ENCODE measurements around the gene RNASEH2A.
"Not testable (repeated sequence)": the region's sequence is repeated elsewhere in the genome, so short reads cannot be mapped to it uniquely, and the experiment has no call there.

The RNASEH2A gene

GRCh38 chr19:12794196-12794941 is 12.0 kb upstream of the RNASEH2A start:
- no peak for DNase-seq

GRCh38 chr19:12794971-12795381 is 11.4 kb upstream of the RNASEH2A start:
- DNase-seq: no peak

DNA sequence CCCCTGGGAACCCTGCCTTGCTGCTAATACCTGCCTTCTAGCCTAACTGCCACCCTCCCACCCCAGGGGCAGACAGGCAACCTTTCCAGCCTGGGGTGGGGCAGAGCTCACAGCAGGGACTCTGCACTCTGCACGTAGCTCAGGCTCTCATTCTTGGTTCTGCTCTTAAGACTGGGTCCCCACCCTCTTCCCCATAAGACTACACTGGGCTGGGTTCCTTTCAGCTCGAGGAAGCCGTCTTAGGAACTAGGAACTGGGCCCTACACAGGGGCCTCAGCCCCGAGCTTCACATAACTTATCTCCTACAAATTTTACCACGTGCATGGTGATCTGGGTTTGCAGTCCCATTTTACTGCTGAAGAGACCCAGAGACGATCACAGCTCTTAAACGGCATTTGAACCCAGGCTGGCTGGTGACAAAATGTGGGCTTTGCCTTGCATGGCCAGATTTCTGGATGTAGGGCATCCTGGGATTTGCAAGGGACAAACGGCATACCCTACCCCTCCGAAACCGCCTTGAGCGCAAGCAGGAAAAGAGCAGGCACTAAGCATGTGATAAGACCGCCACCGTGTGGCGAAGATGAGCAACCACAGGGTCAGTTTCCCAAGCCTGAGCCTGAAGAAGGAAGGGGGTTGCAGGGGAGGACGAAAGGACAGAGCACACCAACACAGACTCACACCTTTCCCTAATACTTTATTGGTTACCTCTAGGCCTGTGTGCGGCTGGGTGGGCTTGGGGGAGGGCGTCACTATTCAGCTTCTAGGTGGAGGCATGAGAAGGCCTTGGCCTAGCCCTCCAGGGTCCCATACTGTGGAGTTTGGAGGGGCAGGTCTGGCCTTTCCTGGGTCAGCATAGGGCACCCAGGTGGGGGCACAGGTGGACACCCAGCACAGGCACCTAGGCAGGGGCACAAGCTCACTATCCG is 10.0 kb upstream of the RNASEH2A start:
- DNase-seq: peak; percentile 82 to 86

DNA sequence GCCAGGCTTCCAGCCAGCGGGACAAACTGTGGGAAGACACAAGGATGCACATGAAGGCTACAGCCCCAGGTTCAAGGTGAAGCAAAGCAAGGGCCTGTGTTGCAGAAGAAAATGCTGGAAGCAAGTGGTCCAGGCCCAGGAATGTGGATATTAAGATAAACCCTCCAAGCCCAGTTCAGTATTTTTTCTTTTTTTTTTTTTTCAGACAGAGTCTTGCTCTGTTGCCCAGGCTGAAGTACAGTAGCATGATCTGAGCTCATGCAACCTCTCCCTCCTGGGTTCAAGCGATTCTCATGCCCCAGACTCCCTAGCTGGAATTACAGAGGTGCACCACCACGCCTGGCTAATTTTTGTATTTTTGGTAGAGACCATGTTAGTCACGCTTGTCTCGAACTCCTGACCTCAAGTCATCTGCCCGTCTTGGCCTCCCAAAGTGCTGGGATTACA is 9.2 kb upstream of the RNASEH2A start:
- no peak for DNase-seq

GRCh38 chr19:12797607-12798006 is 8.8 kb upstream of the RNASEH2A start:
- DNase-seq: not testable (repeated sequence)

DNA sequence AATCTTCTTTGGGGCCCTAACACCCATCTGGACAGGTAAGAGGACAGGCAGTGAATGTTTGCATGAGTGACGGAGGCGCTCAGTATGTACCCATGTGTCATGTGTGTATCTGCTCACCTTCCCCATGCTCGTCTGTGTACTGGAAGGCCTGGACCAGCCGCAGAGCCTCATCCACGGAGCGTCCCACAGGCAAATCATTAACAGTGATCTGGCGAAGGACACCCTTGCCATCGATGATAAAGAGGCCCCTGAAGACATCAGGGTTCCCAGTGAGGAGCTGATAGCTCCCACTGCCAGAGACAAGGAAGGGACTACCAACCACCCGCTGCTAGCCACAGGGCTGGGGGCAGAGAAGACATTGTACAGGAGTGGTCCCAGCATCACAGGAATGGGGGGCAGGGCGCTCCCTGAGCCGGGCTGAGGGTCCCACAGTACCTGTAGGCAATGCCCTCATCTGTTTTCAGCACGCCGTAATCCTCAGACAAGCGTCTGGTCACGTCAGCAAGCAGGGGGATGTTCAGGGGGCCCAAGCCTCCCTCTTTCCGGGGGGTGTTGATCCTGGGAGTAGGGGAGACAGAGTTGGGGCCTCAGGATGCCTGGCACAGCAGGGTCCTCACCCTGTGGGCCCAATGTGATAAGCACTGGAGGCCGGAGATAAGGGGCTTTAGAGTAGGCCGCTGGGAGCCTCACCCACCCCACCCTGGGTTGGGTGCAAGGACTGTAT is 6.5 kb upstream of the RNASEH2A start:
- no peak for DNase-seq

DNA sequence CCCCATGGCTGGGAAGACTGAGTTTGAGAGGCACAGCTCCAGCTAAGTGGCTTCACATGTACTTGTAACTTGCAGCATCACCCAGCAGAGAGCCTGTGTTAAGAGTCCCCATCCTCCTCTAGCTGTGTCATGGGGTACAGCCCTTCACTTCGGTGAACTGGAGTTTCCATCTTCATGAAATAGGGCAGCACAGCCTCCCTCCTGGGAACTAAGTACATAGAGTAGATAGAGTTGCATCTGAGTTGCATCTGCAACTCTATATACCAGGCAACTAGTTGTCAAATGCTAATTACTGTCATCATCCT is 6.0 kb upstream of the RNASEH2A start:
- DNase-seq: no peak

GRCh38 chr19:12800923-12801465 is 5.4 kb upstream of the RNASEH2A start:
- DNase-seq: peak; percentile 54 to 64

GRCh38 chr19:12801466-12802266 is 4.7 kb upstream of the RNASEH2A start, which contains the start of the genes PRDX2 and THSD8:
PRDX2 (minus strand) TSS chr19:12801800; CDS start chr19:12801261, 539 bp downstream.
THSD8 (plus strand) TSS chr19:12802069; CDS start chr19:12802072, 3 bp downstream.
- DNase-seq: peak; percentile 82 to 86

DNA sequence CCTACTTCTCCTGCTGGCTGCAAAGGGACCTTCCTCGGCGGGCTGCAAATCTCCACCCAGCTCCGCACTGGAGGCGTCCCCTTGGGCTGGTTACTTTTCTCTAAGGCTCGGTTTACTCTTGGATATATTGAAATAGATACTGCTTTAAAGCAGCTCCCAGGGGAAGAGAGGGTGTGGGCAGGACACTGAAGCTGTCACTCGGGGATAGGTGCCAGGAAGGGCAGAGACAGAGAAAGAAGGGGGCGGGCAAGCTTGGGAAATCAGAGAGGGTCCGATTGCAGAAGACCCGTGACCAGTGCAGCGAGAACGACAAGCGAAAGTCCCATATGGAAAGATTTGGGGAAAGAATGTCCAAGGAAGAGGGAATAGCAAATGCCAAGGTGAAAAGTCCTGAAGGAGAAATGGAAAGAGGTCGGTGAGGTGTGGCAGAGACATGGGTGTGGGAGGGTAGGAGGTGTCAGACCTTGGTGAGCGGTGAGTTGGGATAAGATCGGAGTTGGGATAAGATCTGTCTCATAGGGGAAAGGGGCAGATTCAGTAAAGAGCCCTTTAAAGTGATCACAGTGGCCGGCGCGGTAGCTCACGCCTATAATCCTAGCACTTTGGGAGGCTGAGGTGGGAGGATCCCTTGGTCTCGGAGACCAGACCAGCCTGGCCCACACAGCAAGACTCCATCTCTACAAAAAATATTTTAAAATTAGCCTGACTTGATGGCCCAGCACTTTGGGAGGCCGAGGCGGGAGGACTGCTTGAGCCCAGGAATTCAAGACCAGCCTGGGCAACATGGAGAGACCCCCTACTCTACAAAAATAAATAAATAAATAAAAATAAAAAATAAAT is 3.9 kb upstream of the RNASEH2A start:
- DNase-seq: no peak

GRCh38 chr19:12804051-12804450 is 2.3 kb upstream of the RNASEH2A start:
- DNase-seq: no peak

- no peak for DNase-seq
Measured at GRCh38 chr19:12815088-12815487, 8.7 kb downstream of the RNASEH2A start.

DNA sequence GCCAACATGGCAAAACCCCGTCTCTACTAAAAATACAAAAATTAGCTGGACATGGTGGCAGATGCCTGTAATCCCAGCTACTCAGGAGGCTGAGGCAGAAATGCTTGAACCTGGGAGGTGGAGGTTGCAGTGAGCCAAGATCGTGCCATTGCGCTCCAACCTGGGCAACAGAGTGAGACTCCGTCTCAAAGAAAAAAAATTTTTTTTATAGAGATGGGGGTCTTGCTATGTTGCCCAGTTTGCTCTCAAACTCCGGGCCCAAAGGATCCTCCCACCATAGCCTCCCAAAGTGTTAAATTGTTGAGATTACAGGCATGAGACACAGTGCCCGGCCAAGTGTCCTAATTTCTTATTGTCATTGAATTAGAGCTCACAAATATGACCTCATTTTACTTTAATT is 10.8 kb downstream of the RNASEH2A start:
- not testable (repeated sequence) for DNase-seq

- DNase-seq: not testable (repeated sequence)
Measured at GRCh38 chr19:12817810-12818209, 11.4 kb downstream of the RNASEH2A start.

GRCh38 chr19:12821761-12822160 is 15.4 kb downstream of the RNASEH2A start:
- DNase-seq: no peak

DNA sequence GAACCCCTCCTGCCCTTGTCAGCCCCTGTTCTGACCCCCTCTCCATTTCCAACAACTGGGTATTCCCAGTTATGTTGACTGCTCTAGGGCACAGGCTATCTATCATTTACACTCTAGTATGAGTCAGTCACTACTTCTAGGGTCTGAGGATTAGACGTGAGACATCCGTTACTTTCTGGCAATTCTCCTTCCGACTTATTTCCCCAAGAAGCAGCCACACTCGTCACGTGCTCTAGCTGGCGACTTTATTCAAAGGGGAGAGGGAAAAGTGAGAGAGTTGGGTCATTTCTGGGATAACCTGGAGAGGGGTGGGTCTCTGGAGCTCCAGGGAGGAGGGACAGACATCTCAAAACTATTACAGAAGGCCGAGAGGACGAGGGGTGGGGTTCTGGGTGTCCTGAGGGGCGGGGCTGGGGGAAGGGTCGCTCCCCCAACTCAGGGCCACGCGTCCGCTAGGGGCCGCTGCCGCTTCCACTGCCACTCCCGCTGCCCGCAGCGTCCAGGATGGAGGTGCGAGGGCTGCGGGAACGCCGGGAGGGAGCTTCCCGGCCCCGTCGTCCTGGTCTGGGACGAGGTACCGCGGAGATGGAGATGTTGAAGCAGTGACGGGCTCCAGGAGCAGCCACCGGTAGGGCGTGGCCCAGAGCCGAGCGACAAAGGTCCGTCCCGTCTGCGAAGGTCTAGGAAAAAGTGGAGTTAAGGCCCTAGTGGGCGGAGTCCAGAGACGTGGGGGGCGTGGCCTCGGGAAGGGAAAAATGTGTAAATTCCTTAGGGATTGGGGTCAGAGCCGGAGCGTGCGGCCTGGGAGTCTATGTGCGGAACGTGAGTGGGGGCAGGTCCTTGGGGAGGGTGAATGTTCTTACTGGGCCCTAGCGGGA is 19.1 kb downstream of the RNASEH2A start:
- DNase-seq: peak; percentile 61 to 65

DNA sequence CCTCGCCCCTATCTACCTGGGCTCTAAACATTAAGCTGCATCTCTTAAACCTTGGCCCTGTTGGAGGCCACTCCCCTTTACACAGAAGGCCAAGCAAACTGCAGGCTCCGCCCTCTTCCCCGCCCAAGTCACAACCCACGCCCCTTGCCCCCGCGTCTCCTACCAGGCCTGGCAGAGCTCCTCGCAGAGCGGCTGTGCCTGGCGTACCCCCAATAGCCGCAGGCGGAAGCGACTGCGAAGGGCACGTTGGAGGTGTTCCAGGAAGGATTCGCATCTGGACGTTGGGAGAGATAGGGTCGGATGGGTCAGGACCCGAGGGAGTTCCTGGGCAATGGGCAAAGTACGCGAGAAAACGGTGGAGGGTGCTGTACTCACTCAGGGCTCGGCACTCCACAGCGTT is 22.1 kb downstream of the RNASEH2A start:
- DNase-seq: peak; percentile 61 to 72

GRCh38 chr19:12833418-12833737 is 27.0 kb downstream of the RNASEH2A start:
- DNase-seq: peak in 1 of 2 experiments; percentile 30

- DNase-seq: peak; percentile 43 to 57
Measured at GRCh38 chr19:12833738-12834565, 27.6 kb downstream of the RNASEH2A start.
